ENCODE measurements around the gene PIGP. TPM values are rescaled to one million over a fixed set of nuclear protein-coding genes. Genes with fewer than 3 reads are reported as not detected.
"Not testable (repeated sequence)": the region's sequence is repeated elsewhere in the genome, so short reads cannot be mapped to it uniquely, and the experiment has no call there.

PIGP gene
- total and polyA plus RNA-seq, 2 of the 8 experiments (the other 6 are each of a cell fraction or from before 2014, with no cell fraction given), result 11.3 to 18.0 TPM

GRCh38 chr21:37034394-37034793 lies 38.5 kb downstream of the PIGP start:
- H2BK5ac ChIP-seq (ENCODE audit: low read depth, low read length); CTCF ChIA-PET (ENCODE audit: partially characterized antibody); H4K8ac ChIP-seq (ENCODE audit: extremely low read depth, insufficient read depth, low read length): not testable (repeated sequence)

More at GRCh38 chr21:37034394-37034793, 38.5 kb downstream of the PIGP start:
- not testable (repeated sequence) for H2BK15ac ChIP-seq (ENCODE audit: low read length); H2BK120ac ChIP-seq (replicated peaks; ENCODE audit: low read depth, low read length); H3K56ac ChIP-seq (replicated peaks; ENCODE audit: insufficient read length, low read depth, low read length); H2AFZ ChIP-seq (ENCODE audit: low read length); H3K9me3 ChIP-seq (ENCODE audit: insufficient read depth in 2 of 2, low read depth in 1 of 2, low read length in 1 of 2); H3K27ac ChIP-seq (ENCODE audit: low read depth, low read length); H3K14ac ChIP-seq (ENCODE audit: insufficient read length); H3K36me3 ChIP-seq (ENCODE audit: control insufficient read depth in 2 of 4, insufficient read depth in 4 of 4, low read length in 3 of 4); H3K23me2 ChIP-seq (ENCODE audit: low read depth, low read length); H3K79me2 ChIP-seq (ENCODE audit: control insufficient read depth in 1 of 2, insufficient read depth in 2 of 2, low read length in 2 of 2); H3K4me1 ChIP-seq (replicated peaks in 1 of 4; ENCODE audit: control insufficient read depth in 3 of 4, insufficient read depth in 4 of 4, low read length in 3 of 4); H3K79me1 ChIP-seq (ENCODE audit: low read depth, low read length); H3K23ac ChIP-seq (ENCODE audit: insufficient read length); DNase-seq (ENCODE audit: low read depth in 1 of 2, low spot score in 2 of 2); H2BK20ac ChIP-seq (ENCODE audit: low read length); H2BK12ac ChIP-seq (ENCODE audit: low read depth, low read length); FAIRE-seq; H3K18ac ChIP-seq (ENCODE audit: extremely low read depth, low read length); H4K20me1 ChIP-seq (replicated peaks in 1 of 2; ENCODE audit: control insufficient read depth in 1 of 2, insufficient read depth in 2 of 2, low read length in 2 of 2); H4K5ac ChIP-seq (ENCODE audit: insufficient read length, low read depth, low read length); H3K4me2 ChIP-seq (ENCODE audit: insufficient read depth in 1 of 2, low read depth in 2 of 2, low read length in 2 of 2); H3K4ac ChIP-seq (replicated peaks; ENCODE audit: insufficient read length, low read depth, low read length); H3K4me3 ChIP-seq (ENCODE audit: extremely low read depth in 1 of 4, insufficient read depth in 2 of 4, low read depth in 3 of 4, low read length in 4 of 4); H3K9ac ChIP-seq (replicated peaks in 1 of 4; ENCODE audit: extremely low read depth in 1 of 4, low read depth in 3 of 4, low read length in 3 of 4); H2AK5ac ChIP-seq (ENCODE audit: low read depth, low read length); H4K91ac ChIP-seq (replicated peaks; ENCODE audit: insufficient read length, low read length)
- H3K27me3 ChIP-seq (replicated peaks in 1 of 4; ENCODE audit: control insufficient read depth in 3 of 4, extremely low read depth in 1 of 4, insufficient read depth in 3 of 4, low read length in 3 of 4), result peaks cover 0 to 21% (median 10%) of the 10 kb centered on the region in 4 experiments; a peak in 6 of 7 replicates
- POLR2A ChIA-PET (ENCODE audit: partially characterized antibody), result interaction anchor here (1.1 kb wide), 1 partner anchor 37 kb away, joined by 3 read pairs; no protein-coding TSS in a partner anchor
- 93% methylated on average over 4 of the region's 4 CpGs; no CpG with 5 or more reads in 1 of the 2 experiments for WGBS, 2 experiments (ENCODE audit: extremely low coverage in 1 of 2, insufficient coverage in 1 of 2, insufficient read length in 1 of 2, insufficient replicate concordance in 2 of 2, low coverage in 1 of 2, low lambda C conversion rate in 2 of 2, missing lambda C conversion rate in 1 of 2)

Measured in H1 (cell line).